Lung microvascular endothelial cell (primary cell): ENCODE results near the gene MOGAT2. TPM values are rescaled to one million over a fixed set of nuclear protein-coding genes. Genes with fewer than 3 reads are reported as not detected.

Experiments
- DNase-seq, 2 donors: peaks; one replicate each; pipeline versions ENCODE4 v3.0.0 to v3.0.0-alpha.2; 2010; ENCODE audit warnings: low read depth in 2 of 2
- total RNA-seq: library from RNA; depleted of rRNA; stranded (reverse); fragments of >200 nt; gene quantifications from 2 replicates; pipeline ENCODE4 v1.2.1, GENCODE V29; 2014

Gene MOGAT2
- total RNA-seq, 1 donor from 2014 or later: not detected

GRCh38 chr11:75779960-75780359 is 62.3 kb downstream of the MOGAT2 start:
- no peak for DNase-seq

GRCh38 chr11:75780888-75781287 is 63.2 kb downstream of the MOGAT2 start:
- no peak for DNase-seq

- no peak for DNase-seq
Observed at GRCh38 chr11:75781296-75781695, 63.7 kb downstream of the MOGAT2 start.

- no peak for DNase-seq
Observed at GRCh38 chr11:75781831-75782230, 64.2 kb downstream of the MOGAT2 start.

Other genes with a start within 250 kb of the MOGAT2 start
- 14.2 and 15.9 TPM in 2 replicates for gene GDPD5, start 191.9 kb upstream of the MOGAT2 start, total RNA-seq
- 211 and 279 TPM in 2 replicates for gene SERPINH1, start 155.6 kb upstream of the MOGAT2 start, total RNA-seq
- 0.20 and 0.22 TPM in 2 replicates for gene MAP6, start 48.8 kb upstream of the MOGAT2 start, total RNA-seq
- 0.60 and 1.1 TPM in 2 replicates for gene DGAT2, start 50.9 kb downstream of the MOGAT2 start, total RNA-seq
- gene UVRAG, start 97.4 kb downstream of the MOGAT2 start, total RNA-seq: 41.0 and 60.7 TPM in 2 replicates